Trophoblast cell (in vitro differentiated cells and primary cell): ENCODE results near the gene CERKL.

ENCODE experiments used
- DNase-seq, 2 donors: peaks; one replicate each; pipeline ENCODE4 v3.0.0-alpha.2; 2016
- H2AFZ ChIP-seq: 2 replicates; pipeline ENCODE4 v1.6.1; 2013; ENCODE audit warnings: low read length, moderate library complexity, mild to moderate bottlenecking; ENCODE audit not compliant: insufficient read depth, poor library complexity
- H2AK5ac ChIP-seq: 2 replicates; pipeline ENCODE4 v1.6.1; 2013; ENCODE audit warnings: mild to moderate bottlenecking, low read length
- H2BK120ac ChIP-seq: 2 replicates; pipeline ENCODE4 v1.6.1; 2013; ENCODE audit warnings: low read length, mild to moderate bottlenecking, moderate library complexity; ENCODE audit not compliant: insufficient read depth, poor library complexity
- H2BK12ac ChIP-seq: 2 replicates; pipeline ENCODE4 v1.6.1; 2013; ENCODE audit warnings: mild to moderate bottlenecking, low read length, moderate library complexity
- H2BK5ac ChIP-seq: 2 replicates; pipeline ENCODE4 v1.6.1; 2013; ENCODE audit warnings: low read length, low read depth, moderate library complexity, mild to moderate bottlenecking; ENCODE audit not compliant: poor library complexity
- H3K14ac ChIP-seq: 2 replicates; pipeline ENCODE4 v1.6.1; 2013; ENCODE audit warnings: mild to moderate bottlenecking, low read length
- H3K18ac ChIP-seq: 2 replicates; pipeline ENCODE4 v1.6.1; 2013; ENCODE audit warnings: mild to moderate bottlenecking, low read length
- H3K23ac ChIP-seq: 2 replicates; pipeline ENCODE4 v1.6.1; 2013; ENCODE audit warnings: low read length
- H3K27ac ChIP-seq: 2 replicates; pipeline ENCODE4 v1.5.1; 2013; ENCODE audit warnings: low read depth, mild to moderate bottlenecking, inconsistent platforms, low read length, moderate library complexity
- H3K27me3 ChIP-seq: 2 replicates; pipeline ENCODE4 v1.6.1; 2013; ENCODE audit warnings: inconsistent platforms, mild to moderate bottlenecking, low read length, moderate library complexity; ENCODE audit not compliant: insufficient read depth
- H3K36me3 ChIP-seq, 2 experiments: 1 replicate in 1 of 2; 2 replicates in 1 of 2; pipeline ENCODE4 v1.6.1; 2013; ENCODE audit warnings: low read length in 2 of 2, mild to moderate bottlenecking in 2 of 2, moderate library complexity in 1 of 2; ENCODE audit not compliant: insufficient read depth in 2 of 2, control insufficient read depth in 1 of 2
- H3K4ac ChIP-seq: 2 replicates; pipeline ENCODE4 v1.6.1; 2013; ENCODE audit warnings: low read depth, mild to moderate bottlenecking, low read length, moderate library complexity
- H3K4me1 ChIP-seq, 2 experiments: 1 replicate in 1 of 2; 2 replicates in 1 of 2; pipeline ENCODE4 v1.6.1; 2013; ENCODE audit warnings: low read length in 2 of 2, mild to moderate bottlenecking in 2 of 2, moderate library complexity in 1 of 2; ENCODE audit not compliant: insufficient read depth in 2 of 2, control insufficient read depth in 1 of 2
- H3K4me2 ChIP-seq: 2 replicates; pipeline ENCODE4 v1.6.1; 2013; ENCODE audit warnings: inconsistent platforms, mild to moderate bottlenecking, low read length, moderate library complexity
- H3K4me3 ChIP-seq: 2 replicates; pipeline ENCODE4 v1.5.1; 2013; ENCODE audit warnings: mild to moderate bottlenecking, low read depth, low read length, inconsistent platforms
- H3K79me1 ChIP-seq: one replicate; pipeline ENCODE4 v1.6.1; 2013; ENCODE audit warnings: low read length
- H3K79me2 ChIP-seq: 2 replicates; pipeline ENCODE4 v1.6.1; 2013; ENCODE audit warnings: low read length, mild to moderate bottlenecking; ENCODE audit not compliant: control insufficient read depth, insufficient read depth, poor library complexity
- H3K9ac ChIP-seq: 2 replicates; pipeline ENCODE4 v1.6.1; 2013; ENCODE audit warnings: mild to moderate bottlenecking, low read length
- H3K9me3 ChIP-seq: 2 replicates; pipeline ENCODE4 v1.6.1; 2013; ENCODE audit warnings: low read depth, mild to moderate bottlenecking, control low read depth, inconsistent platforms, low read length; ENCODE audit not compliant: insufficient read depth
- H4K12ac ChIP-seq: 2 replicates; pipeline ENCODE4 v1.6.1; 2013; ENCODE audit warnings: low read depth, mild to moderate bottlenecking, low read length, moderate library complexity
- H4K8ac ChIP-seq: 2 replicates; pipeline ENCODE4 v1.6.1; 2013; ENCODE audit warnings: low read depth, mild to moderate bottlenecking, low read length, moderate library complexity
- H4K91ac ChIP-seq: one replicate; pipeline ENCODE4 v1.6.1; 2013; ENCODE audit warnings: low read depth, mild to moderate bottlenecking, low read length, moderate library complexity
- WGBS: extraction: QIAGEN DNeasy Blood & Tissue Kit; methylation state at CpG from one replicate; pipeline ENCODE4 v1.1.7; 2013; ENCODE audit warnings: missing lambda C conversion rate; ENCODE audit not compliant: insufficient read length, insufficient coverage; ENCODE audit errors: extremely low coverage; 5-methylcytosine and 5-hydroxymethylcytosine counted together

The CERKL gene

DNA sequence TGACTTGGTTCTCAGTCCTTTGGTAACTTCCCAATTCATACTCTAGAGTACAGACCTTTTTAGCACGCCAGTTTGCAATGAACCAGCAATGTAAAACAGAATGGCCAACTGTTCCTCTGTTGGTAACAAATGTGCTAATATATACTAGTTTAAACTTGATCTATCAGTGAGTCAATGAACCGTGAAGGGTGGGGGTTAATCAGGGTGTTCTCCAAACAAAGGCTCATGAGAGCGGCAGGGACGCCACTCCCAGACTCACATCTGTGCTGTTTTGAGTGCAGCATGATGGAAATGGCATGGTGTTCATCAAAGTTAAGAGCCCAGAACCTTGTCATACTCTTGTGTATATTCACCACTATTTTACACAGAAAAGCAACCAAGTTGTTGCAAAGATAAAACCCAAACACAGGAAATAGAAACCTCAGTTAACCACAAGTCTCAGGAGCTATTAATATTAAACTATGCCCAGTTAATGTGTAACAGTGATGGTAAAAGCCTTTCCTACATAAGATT, 70.3 kb downstream of the CERKL start:
- Histone ChIP-seq H3K27ac (no peak overlapping the region), H2AFZ (no peak overlapping the region), H3K14ac (no peak overlapping the region), H3K9me3 (no peaks in the 10 kb centered on the region), H4K91ac (no peak overlapping the region), H3K4me3 (no peak overlapping the region), H2BK12ac (no peak overlapping the region), H2BK5ac (no peak overlapping the region), H2AK5ac (no peak overlapping the region), H3K79me1 (no peaks in the 10 kb centered on the region), H3K9ac (no peak overlapping the region), H3K4ac (no peak overlapping the region), H2BK120ac (no peak overlapping the region), H3K4me2 (no peak overlapping the region), H4K8ac (no peak overlapping the region), H3K36me3 (no peaks in the 10 kb centered on the region), H3K23ac (no peak overlapping the region), H3K27me3 (no peaks in the 10 kb centered on the region), H3K79me2 (no peaks in the 10 kb centered on the region), H3K18ac (no peak overlapping the region), H3K4me1 (no peaks in the 10 kb centered on the region), H4K12ac (no peak overlapping the region)
- WGBS = no CpG with 5 or more reads among the region's 4 CpGs
- DNase-seq = no peak

DNA sequence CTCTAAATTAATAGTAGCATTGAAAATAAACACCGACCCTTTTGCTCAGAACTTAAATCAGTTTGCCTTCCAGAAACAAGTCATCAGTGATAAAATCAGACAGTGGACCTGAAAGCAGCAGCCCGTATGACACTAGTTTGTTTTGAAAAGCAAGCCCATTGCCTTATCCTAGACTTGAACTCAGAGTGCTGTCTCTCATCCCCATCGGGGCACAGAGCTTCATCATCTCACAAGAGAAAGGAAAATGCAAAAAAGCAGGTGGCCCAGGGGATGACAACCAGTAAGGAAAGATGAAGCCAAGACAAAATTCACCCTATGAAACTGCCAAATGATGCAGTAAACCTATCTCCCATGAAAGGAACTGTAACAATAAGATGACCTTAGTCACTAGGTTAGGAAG, 71.2 kb downstream of the CERKL start:
- H2BK120ac ChIP-seq = no peak overlapping the region

DNA sequence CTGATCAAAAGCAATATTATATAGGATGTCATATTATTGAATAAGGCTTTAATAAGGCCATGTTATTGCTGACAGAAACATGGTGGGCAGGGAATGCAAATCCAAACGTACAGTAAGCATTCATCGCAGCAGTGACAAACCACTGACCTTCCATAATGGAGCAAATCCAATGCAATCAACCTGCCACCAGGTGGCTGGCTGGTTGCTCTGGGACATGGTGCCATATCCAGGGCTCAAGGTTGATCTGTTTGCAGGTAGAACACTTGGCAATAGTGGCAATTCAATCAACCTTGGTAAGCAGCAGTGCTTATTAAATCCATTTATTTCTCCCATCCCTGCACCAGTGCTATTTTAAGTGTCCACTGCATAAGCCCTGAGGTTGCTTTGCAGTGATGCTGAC, 75.4 kb downstream of the CERKL start:
- no peak overlapping the region for H2BK12ac ChIP-seq
- no peak overlapping the region for H2AFZ ChIP-seq
- no peak overlapping the region for H3K4ac ChIP-seq
- no peaks in the 10 kb centered on the region for H3K27me3 ChIP-seq
- no peak overlapping the region for H4K91ac ChIP-seq
- no peaks in the 10 kb centered on the region for H3K9me3 ChIP-seq
- H3K79me2 ChIP-seq = no peaks in the 10 kb centered on the region
- H3K79me1 ChIP-seq = no peaks in the 10 kb centered on the region
- no peak overlapping the region for H2AK5ac ChIP-seq
- no peak overlapping the region for H3K23ac ChIP-seq
- no peak overlapping the region for H3K4me3 ChIP-seq
- H3K9ac ChIP-seq = no peak overlapping the region
- no peak overlapping the region for H3K27ac ChIP-seq
- no peak overlapping the region for H2BK120ac ChIP-seq
- no CpG with 5 or more reads among the region's 2 CpGs for WGBS
- DNase-seq = peak in 1 of 2 donors; percentile 12
- no peak overlapping the region for H3K4me2 ChIP-seq
- no peak overlapping the region for H4K8ac ChIP-seq
- H2BK5ac ChIP-seq = no peak overlapping the region
- H3K4me1 ChIP-seq = no peaks in the 10 kb centered on the region
- H3K14ac ChIP-seq = no peak overlapping the region
- no peaks in the 10 kb centered on the region for H3K36me3 ChIP-seq
- no peak overlapping the region for H3K18ac ChIP-seq
- no peak overlapping the region for H4K12ac ChIP-seq

More for the DNA sequence above, 71.2 kb downstream of the CERKL start:
- no peaks in the 10 kb centered on the region for H3K79me2 ChIP-seq
- no peak overlapping the region for H3K14ac ChIP-seq
- no peak overlapping the region for H2AFZ ChIP-seq
- no peak overlapping the region for H3K4ac ChIP-seq
- H3K36me3 ChIP-seq = no peaks in the 10 kb centered on the region
- H3K4me3 ChIP-seq = no peak overlapping the region
- no peak overlapping the region for H3K9ac ChIP-seq
- H3K18ac ChIP-seq = no peak overlapping the region
- DNase-seq = no peak
- no peak overlapping the region for H3K4me2 ChIP-seq
- no peak overlapping the region for H2BK5ac ChIP-seq
- H3K27me3 ChIP-seq = no peaks in the 10 kb centered on the region
- H3K23ac ChIP-seq = no peak overlapping the region
- no peak overlapping the region for H4K12ac ChIP-seq
- H3K9me3 ChIP-seq = no peaks in the 10 kb centered on the region
- no peak overlapping the region for H2AK5ac ChIP-seq
- H2BK12ac ChIP-seq = no peak overlapping the region
- H4K91ac ChIP-seq = no peak overlapping the region
- no peaks in the 10 kb centered on the region for H3K4me1 ChIP-seq
- WGBS = no CpG with 5 or more reads among the region's 3 CpGs
- H4K8ac ChIP-seq = no peak overlapping the region
- no peak overlapping the region for H3K27ac ChIP-seq
- H3K79me1 ChIP-seq = no peaks in the 10 kb centered on the region

DNA sequence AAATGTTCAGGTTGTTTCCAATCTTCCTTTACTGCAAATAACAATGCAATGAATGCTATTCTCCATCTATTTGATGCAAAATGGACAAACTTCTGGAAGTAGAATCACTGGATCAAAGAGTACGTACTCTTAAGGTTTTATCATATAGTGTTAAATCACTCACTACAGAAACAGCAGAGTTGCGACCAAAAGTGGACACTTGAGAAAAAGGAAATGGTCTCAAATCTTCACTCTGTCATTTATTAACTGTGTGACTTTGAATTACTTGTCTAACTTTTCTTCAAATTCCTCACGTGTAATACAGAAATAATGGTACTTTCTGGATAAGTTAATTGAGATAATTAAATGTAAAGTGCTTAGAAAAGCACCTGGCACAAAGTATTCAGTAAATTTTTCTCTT, 78.1 kb downstream of the CERKL start:
- Histone ChIP-seq H2BK12ac (no peak overlapping the region), H3K18ac (no peak overlapping the region), H2BK5ac (no peak overlapping the region), H3K36me3 (no peaks in the 10 kb centered on the region), H2AK5ac (no peak overlapping the region), H2AFZ (no peak overlapping the region), H2BK120ac (no peak overlapping the region), H3K27ac (no peak overlapping the region), H3K9ac (no peak overlapping the region), H4K8ac (no peak overlapping the region), H3K79me1 (no peaks in the 10 kb centered on the region), H3K4me2 (no peak overlapping the region), H3K4me1 (no peaks in the 10 kb centered on the region), H3K79me2 (no peaks in the 10 kb centered on the region), H3K4me3 (no peak overlapping the region), H3K23ac (no peak overlapping the region), H4K12ac (no peak overlapping the region), H3K27me3 (no peaks in the 10 kb centered on the region), H3K4ac (no peak overlapping the region), H4K91ac (no peak overlapping the region), H3K14ac (no peak overlapping the region), H3K9me3 (no peaks in the 10 kb centered on the region)
- WGBS = no CpG with 5 or more reads among the region's 3 CpGs
- no peak for DNase-seq
